Astrocyte (in vitro differentiated cells and primary cell): ENCODE results near the gene EYS.

Source experiments
- EZH2 ChIP-seq: IDR thresholded peaks from 2 replicates; pipeline ENCODE4 v1.6.1; 2012; ENCODE audit warnings: mild to moderate bottlenecking, low read length, inconsistent platforms; ENCODE audit not compliant: insufficient read depth
- TF ChIP-seq, protein P1 (sequence below): IDR thresholded peaks from 2 replicates; pipeline ENCODE4 v1.5.1; 2011; ENCODE audit warnings: low read depth, mild to moderate bottlenecking, inconsistent platforms, low read length, moderate library complexity; ENCODE audit not compliant: insufficient read depth

GRCh38 chr6:64185621-64186020 lies 1521.4 kb downstream of the EYS start:
- TF ChIP-seq, protein P1, sequence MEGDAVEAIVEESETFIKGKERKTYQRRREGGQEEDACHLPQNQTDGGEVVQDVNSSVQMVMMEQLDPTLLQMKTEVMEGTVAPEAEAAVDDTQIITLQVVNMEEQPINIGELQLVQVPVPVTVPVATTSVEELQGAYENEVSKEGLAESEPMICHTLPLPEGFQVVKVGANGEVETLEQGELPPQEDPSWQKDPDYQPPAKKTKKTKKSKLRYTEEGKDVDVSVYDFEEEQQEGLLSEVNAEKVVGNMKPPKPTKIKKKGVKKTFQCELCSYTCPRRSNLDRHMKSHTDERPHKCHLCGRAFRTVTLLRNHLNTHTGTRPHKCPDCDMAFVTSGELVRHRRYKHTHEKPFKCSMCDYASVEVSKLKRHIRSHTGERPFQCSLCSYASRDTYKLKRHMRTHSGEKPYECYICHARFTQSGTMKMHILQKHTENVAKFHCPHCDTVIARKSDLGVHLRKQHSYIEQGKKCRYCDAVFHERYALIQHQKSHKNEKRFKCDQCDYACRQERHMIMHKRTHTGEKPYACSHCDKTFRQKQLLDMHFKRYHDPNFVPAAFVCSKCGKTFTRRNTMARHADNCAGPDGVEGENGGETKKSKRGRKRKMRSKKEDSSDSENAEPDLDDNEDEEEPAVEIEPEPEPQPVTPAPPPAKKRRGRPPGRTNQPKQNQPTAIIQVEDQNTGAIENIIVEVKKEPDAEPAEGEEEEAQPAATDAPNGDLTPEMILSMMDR = no peak
- no peak for TF ChIP-seq EZH2
